Measurements from ENCODE around the gene FIGN.

The FIGN gene

DNA sequence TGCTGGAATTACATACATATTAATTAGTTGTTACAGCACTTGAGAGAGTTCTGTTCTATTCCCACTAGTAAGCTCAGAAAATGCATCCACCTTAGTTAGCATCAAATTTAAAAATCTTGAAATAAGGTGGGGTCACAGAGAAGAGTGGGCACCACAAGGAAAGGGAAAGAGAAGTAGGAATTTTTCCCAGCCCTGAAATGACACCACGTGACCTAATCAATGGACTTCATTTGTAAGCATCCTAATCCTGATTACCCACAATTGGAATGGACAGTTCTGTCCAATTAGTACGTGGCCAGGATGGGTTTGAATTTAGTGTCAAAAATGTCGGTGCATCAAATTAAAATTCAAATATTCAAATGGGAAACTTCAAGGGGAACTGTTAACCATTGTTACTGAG, 186.8 kb downstream of the FIGN start:
- H3K27ac ChIP-seq (ENCODE audit: low read depth, low read length, poor library complexity, severe bottlenecking), result no peak overlapping the region
- no peaks in the 10 kb centered on the region for H3K9me3 ChIP-seq (ENCODE audit: low read length)
- H2AFZ ChIP-seq (ENCODE audit: low read length), result no peak overlapping the region
- no peaks in the 10 kb centered on the region for H3K36me3 ChIP-seq (ENCODE audit: insufficient read depth, low read length)
- H3F3A ChIP-seq (ENCODE audit: insufficient read depth, low read length), result no peaks in the 10 kb centered on the region
- no peaks in the 10 kb centered on the region for H3K79me2 ChIP-seq (ENCODE audit: insufficient read depth, low read length)
- H3K9ac ChIP-seq (ENCODE audit: low read length), result no peak overlapping the region
- TF ChIP-seq EZH2 (IDR thresholded peaks at IDR 0.05; ENCODE audit: borderline replicate concordance, low read length), result no peak
- TF ChIP-seq, protein P1, sequence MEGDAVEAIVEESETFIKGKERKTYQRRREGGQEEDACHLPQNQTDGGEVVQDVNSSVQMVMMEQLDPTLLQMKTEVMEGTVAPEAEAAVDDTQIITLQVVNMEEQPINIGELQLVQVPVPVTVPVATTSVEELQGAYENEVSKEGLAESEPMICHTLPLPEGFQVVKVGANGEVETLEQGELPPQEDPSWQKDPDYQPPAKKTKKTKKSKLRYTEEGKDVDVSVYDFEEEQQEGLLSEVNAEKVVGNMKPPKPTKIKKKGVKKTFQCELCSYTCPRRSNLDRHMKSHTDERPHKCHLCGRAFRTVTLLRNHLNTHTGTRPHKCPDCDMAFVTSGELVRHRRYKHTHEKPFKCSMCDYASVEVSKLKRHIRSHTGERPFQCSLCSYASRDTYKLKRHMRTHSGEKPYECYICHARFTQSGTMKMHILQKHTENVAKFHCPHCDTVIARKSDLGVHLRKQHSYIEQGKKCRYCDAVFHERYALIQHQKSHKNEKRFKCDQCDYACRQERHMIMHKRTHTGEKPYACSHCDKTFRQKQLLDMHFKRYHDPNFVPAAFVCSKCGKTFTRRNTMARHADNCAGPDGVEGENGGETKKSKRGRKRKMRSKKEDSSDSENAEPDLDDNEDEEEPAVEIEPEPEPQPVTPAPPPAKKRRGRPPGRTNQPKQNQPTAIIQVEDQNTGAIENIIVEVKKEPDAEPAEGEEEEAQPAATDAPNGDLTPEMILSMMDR (IDR thresholded peaks at IDR 0.05; ENCODE audit: low read length), result no peak
- H3K4me3 ChIP-seq (ENCODE audit: low read depth, low read length, poor library complexity, severe bottlenecking), result no peak overlapping the region
- H3K4me1 ChIP-seq (ENCODE audit: insufficient read depth, low read length, severe bottlenecking), result no peaks in the 10 kb centered on the region
- no peaks in the 10 kb centered on the region for H3K27me3 ChIP-seq (ENCODE audit: insufficient read depth, low read length)
- no peaks in the 10 kb centered on the region for H4K20me1 ChIP-seq (ENCODE audit: insufficient read depth, low read length)
- H3K9me2 ChIP-seq (ENCODE audit: low read depth, low read length), result no peaks in the 10 kb centered on the region
- H3K4me2 ChIP-seq (ENCODE audit: low read length), result no peak overlapping the region
